HG03066 (cell line): Measurements from ENCODE around the gene C9orf50.
A peak's percentile ranks its signal among the peaks of the same experiment; 100 is the strongest.
"Not testable (repeated sequence)": the region's sequence is repeated elsewhere in the genome, so short reads cannot be mapped to it uniquely, and the experiment has no call there.

Source experiments
- ATAC-seq: cut with Tn5 transposase; IDR thresholded peaks from one replicate; pipeline ENCODE4 v1.9.1; 2021; ENCODE audit warnings: low read depth; ENCODE audit not compliant: unreplicated experiment

C9orf50 gene

GRCh38 chr9:129648764-129649115 is 27.8 kb upstream of the C9orf50 start:
- no peak for ATAC-seq

- no peak for ATAC-seq
Observed at GRCh38 chr9:129648092-129648763, 27.3 kb upstream of the C9orf50 start.

- no peak for ATAC-seq
Observed at GRCh38 chr9:129647635-129648034, 26.7 kb upstream of the C9orf50 start.

GRCh38 chr9:129646654-129647053 is 25.8 kb upstream of the C9orf50 start:
- ATAC-seq = no peak

GRCh38 chr9:129646252-129646651 is 25.4 kb upstream of the C9orf50 start:
- ATAC-seq = no peak

- ATAC-seq = no peak
Observed at GRCh38 chr9:129644902-129645301, 24.0 kb upstream of the C9orf50 start.

GRCh38 chr9:129644365-129644764 is 23.5 kb upstream of the C9orf50 start:
- ATAC-seq = no peak

GRCh38 chr9:129643706-129644105 is 22.8 kb upstream of the C9orf50 start:
- ATAC-seq = no peak

GRCh38 chr9:129641750-129642585 is 21.1 kb upstream of the C9orf50 start, which contains the start of gene ASB6:
Gene ASB6, minus strand, starts transcription at chr9:129642151. Its CDS starts 152 bp downstream, at chr9:129641999.
- ATAC-seq = peak; percentile 90

- ATAC-seq = no peak
Observed at GRCh38 chr9:129640871-129641749, 20.2 kb upstream of the C9orf50 start.

GRCh38 chr9:129640086-129640870 is 19.4 kb upstream of the C9orf50 start:
- ATAC-seq = no peak

GRCh38 chr9:129639756-129640085 is 18.8 kb upstream of the C9orf50 start:
- no peak for ATAC-seq

- ATAC-seq = no peak
Observed at GRCh38 chr9:129639034-129639630, 18.2 kb upstream of the C9orf50 start.

- no peak for ATAC-seq
Observed at GRCh38 chr9:129637673-129638439, 17.0 kb upstream of the C9orf50 start.

GRCh38 chr9:129637102-129637501 is 16.2 kb upstream of the C9orf50 start:
- ATAC-seq = no peak

GRCh38 chr9:129636343-129636742 is 15.4 kb upstream of the C9orf50 start:
- ATAC-seq = not testable (repeated sequence)

GRCh38 chr9:129635099-129636065 is 14.5 kb upstream of the C9orf50 start:
- no peak for ATAC-seq

GRCh38 chr9:129633848-129634247 is 12.9 kb upstream of the C9orf50 start:
- ATAC-seq = no peak
